ENCODE results near the gene LBHD2.

DNA sequence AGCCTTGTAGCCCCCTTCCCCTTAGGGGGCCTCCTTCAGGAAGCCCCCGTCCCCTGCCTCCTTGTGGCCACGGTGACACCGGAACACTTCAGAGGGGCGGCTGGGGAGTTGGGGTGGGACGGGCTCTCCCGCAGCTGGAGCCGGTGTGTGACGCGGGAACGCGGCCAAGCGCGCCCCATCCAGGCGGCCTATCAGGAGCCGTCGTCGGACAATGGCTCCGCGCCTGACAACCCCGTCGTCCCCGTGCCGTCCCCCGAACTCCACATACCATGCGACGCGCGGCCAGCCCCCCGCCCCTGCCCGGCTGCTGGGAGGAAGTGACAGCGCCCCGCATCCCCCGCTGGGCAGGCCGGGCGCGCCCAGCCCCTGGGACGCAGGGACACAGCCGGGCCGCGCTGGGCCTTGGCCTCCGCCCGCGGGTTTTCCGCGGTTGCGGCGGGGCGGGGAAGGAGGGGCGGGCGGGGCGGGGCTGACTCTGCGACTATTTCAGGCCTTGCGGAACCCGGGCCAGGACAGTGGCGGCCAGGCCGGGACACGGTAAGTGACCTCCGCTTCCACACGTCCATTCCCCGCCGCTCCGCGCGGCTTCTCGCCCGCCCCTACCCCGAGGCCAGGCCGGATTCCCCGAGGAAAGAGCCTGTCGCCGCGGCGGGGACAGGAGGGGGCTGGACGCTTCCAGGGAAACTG lies 39.1 kb downstream of the LBHD2 start, which contains the start of gene TNFAIP2:
- no peak for TF ChIP-seq RAD21 (IDR thresholded peaks at IDR 0.05; ENCODE audit: low read length)
- TF ChIP-seq, protein P1, sequence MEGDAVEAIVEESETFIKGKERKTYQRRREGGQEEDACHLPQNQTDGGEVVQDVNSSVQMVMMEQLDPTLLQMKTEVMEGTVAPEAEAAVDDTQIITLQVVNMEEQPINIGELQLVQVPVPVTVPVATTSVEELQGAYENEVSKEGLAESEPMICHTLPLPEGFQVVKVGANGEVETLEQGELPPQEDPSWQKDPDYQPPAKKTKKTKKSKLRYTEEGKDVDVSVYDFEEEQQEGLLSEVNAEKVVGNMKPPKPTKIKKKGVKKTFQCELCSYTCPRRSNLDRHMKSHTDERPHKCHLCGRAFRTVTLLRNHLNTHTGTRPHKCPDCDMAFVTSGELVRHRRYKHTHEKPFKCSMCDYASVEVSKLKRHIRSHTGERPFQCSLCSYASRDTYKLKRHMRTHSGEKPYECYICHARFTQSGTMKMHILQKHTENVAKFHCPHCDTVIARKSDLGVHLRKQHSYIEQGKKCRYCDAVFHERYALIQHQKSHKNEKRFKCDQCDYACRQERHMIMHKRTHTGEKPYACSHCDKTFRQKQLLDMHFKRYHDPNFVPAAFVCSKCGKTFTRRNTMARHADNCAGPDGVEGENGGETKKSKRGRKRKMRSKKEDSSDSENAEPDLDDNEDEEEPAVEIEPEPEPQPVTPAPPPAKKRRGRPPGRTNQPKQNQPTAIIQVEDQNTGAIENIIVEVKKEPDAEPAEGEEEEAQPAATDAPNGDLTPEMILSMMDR (IDR thresholded peaks at IDR 0.05), result no peak
- no peak for TF ChIP-seq MXI1 (IDR thresholded peaks at IDR 0.05; ENCODE audit: low read depth, low read length)
- no peak for TF ChIP-seq TCF12 (IDR thresholded peaks at IDR 0.05)
- TF ChIP-seq, protein P2, sequence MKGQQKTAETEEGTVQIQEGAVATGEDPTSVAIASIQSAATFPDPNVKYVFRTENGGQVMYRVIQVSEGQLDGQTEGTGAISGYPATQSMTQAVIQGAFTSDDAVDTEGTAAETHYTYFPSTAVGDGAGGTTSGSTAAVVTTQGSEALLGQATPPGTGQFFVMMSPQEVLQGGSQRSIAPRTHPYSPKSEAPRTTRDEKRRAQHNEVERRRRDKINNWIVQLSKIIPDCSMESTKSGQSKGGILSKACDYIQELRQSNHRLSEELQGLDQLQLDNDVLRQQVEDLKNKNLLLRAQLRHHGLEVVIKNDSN (IDR thresholded peaks at IDR 0.05; ENCODE audit: borderline replicate concordance, low read depth), result no peak
- no peak for TF ChIP-seq EZH2phosphoT487 (IDR thresholded peaks at IDR 0.05; ENCODE audit: borderline replicate concordance, low read depth)
- no peak for TF ChIP-seq YY1 (IDR thresholded peaks at IDR 0.05; ENCODE audit: low read depth)
- TF ChIP-seq, protein P3, sequence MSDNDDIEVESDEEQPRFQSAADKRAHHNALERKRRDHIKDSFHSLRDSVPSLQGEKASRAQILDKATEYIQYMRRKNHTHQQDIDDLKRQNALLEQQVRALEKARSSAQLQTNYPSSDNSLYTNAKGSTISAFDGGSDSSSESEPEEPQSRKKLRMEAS (IDR thresholded peaks at IDR 0.05; ENCODE audit: low read depth), result no peak
- no peak for TF ChIP-seq SIN3A (IDR thresholded peaks at IDR 0.05; ENCODE audit: borderline replicate concordance, low read depth, low read length)
- TF ChIP-seq TAF1 (IDR thresholded peaks at IDR 0.05; ENCODE audit: borderline replicate concordance, low read depth, low read length), result no peak
- no peak for TF ChIP-seq GABPA (IDR thresholded peaks at IDR 0.05; ENCODE audit: low read depth)
- TF ChIP-seq, protein P4, sequence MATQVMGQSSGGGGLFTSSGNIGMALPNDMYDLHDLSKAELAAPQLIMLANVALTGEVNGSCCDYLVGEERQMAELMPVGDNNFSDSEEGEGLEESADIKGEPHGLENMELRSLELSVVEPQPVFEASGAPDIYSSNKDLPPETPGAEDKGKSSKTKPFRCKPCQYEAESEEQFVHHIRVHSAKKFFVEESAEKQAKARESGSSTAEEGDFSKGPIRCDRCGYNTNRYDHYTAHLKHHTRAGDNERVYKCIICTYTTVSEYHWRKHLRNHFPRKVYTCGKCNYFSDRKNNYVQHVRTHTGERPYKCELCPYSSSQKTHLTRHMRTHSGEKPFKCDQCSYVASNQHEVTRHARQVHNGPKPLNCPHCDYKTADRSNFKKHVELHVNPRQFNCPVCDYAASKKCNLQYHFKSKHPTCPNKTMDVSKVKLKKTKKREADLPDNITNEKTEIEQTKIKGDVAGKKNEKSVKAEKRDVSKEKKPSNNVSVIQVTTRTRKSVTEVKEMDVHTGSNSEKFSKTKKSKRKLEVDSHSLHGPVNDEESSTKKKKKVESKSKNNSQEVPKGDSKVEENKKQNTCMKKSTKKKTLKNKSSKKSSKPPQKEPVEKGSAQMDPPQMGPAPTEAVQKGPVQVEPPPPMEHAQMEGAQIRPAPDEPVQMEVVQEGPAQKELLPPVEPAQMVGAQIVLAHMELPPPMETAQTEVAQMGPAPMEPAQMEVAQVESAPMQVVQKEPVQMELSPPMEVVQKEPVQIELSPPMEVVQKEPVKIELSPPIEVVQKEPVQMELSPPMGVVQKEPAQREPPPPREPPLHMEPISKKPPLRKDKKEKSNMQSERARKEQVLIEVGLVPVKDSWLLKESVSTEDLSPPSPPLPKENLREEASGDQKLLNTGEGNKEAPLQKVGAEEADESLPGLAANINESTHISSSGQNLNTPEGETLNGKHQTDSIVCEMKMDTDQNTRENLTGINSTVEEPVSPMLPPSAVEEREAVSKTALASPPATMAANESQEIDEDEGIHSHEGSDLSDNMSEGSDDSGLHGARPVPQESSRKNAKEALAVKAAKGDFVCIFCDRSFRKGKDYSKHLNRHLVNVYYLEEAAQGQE (IDR thresholded peaks at IDR 0.05; ENCODE audit: low read depth, low read length), result no peak
